ENCODE measurements around the gene DNAJB6.

DNAJB6 gene

GRCh38 chr7:157295338-157295737 is 41.5 kb upstream of the DNAJB6 start:
- Histone ChIP-seq H3K9me2 (replicated peaks; ENCODE audit: insufficient read depth, low read length) (no peaks in the 10 kb centered on the region), H4K20me1 (ENCODE audit: low read depth, low read length) (no peaks in the 10 kb centered on the region), H2AFZ (ENCODE audit: low read depth, low read length, severe bottlenecking) (no peak overlapping the region), H3F3A (ENCODE audit: insufficient read depth) (no peaks in the 10 kb centered on the region), H3K4me3 (ENCODE audit: insufficient read depth, low read length, poor library complexity, severe bottlenecking) (no peak overlapping the region), H3K9ac (ENCODE audit: low read length) (no peak overlapping the region), H3K36me3 (ENCODE audit: low read length) (no peaks in the 10 kb centered on the region), H3K27me3 (ENCODE audit: low read length) (no peaks in the 10 kb centered on the region), H3K27ac (ENCODE audit: low read depth, low read length) (no peak overlapping the region), H3K79me2 (ENCODE audit: insufficient read depth, low read length) (no peaks in the 10 kb centered on the region), H3K9me3 (ENCODE audit: insufficient read depth, low read length) (no peaks in the 10 kb centered on the region), H3K4me2 (ENCODE audit: low read depth, low read length, poor library complexity, severe bottlenecking) (no peak overlapping the region)
- TF ChIP-seq EZH2phosphoT487 (conservative IDR thresholded peaks at IDR 0.05; ENCODE audit: low read length) (no peak), CTCF (IDR thresholded peaks at IDR 0.05; ENCODE audit: insufficient read depth, low read length, poor library complexity, severe bottlenecking) (no peak)

GRCh38 chr7:157297185-157297584 is 39.6 kb upstream of the DNAJB6 start:
- Histone ChIP-seq H3K27ac (ENCODE audit: low read depth, low read length) (no peak overlapping the region), H3K9ac (ENCODE audit: low read length) (no peak overlapping the region), H3K79me2 (ENCODE audit: insufficient read depth, low read length) (no peaks in the 10 kb centered on the region), H4K20me1 (ENCODE audit: low read depth, low read length) (no peaks in the 10 kb centered on the region), H3K4me2 (ENCODE audit: low read depth, low read length, poor library complexity, severe bottlenecking) (no peak overlapping the region), H3K36me3 (ENCODE audit: low read length) (no peaks in the 10 kb centered on the region), H3K9me2 (replicated peaks; ENCODE audit: insufficient read depth, low read length) (no peaks in the 10 kb centered on the region), H3K27me3 (ENCODE audit: low read length) (no peaks in the 10 kb centered on the region), H3F3A (ENCODE audit: insufficient read depth) (no peaks in the 10 kb centered on the region), H3K4me3 (ENCODE audit: insufficient read depth, low read length, poor library complexity, severe bottlenecking) (no peak overlapping the region), H3K9me3 (ENCODE audit: insufficient read depth, low read length) (no peaks in the 10 kb centered on the region), H2AFZ (ENCODE audit: low read depth, low read length, severe bottlenecking) (no peak overlapping the region)
- no peak for TF ChIP-seq EZH2phosphoT487 (conservative IDR thresholded peaks at IDR 0.05; ENCODE audit: low read length)
- no peak for TF ChIP-seq CTCF (IDR thresholded peaks at IDR 0.05; ENCODE audit: insufficient read depth, low read length, poor library complexity, severe bottlenecking)

GRCh38 chr7:157299317-157299612 is 37.5 kb upstream of the DNAJB6 start:
- Histone ChIP-seq H3K36me3 (ENCODE audit: low read length) (no peaks in the 10 kb centered on the region), H3F3A (ENCODE audit: insufficient read depth) (no peaks in the 10 kb centered on the region), H3K27me3 (ENCODE audit: low read length) (no peaks in the 10 kb centered on the region), H3K4me3 (ENCODE audit: insufficient read depth, low read length, poor library complexity, severe bottlenecking) (no peak overlapping the region), H3K9ac (ENCODE audit: low read length) (no peak overlapping the region), H3K4me2 (ENCODE audit: low read depth, low read length, poor library complexity, severe bottlenecking) (no peak overlapping the region), H3K9me3 (ENCODE audit: insufficient read depth, low read length) (no peaks in the 10 kb centered on the region), H3K27ac (ENCODE audit: low read depth, low read length) (no peak overlapping the region), H2AFZ (ENCODE audit: low read depth, low read length, severe bottlenecking) (no peak overlapping the region), H3K79me2 (ENCODE audit: insufficient read depth, low read length) (no peaks in the 10 kb centered on the region), H3K9me2 (replicated peaks; ENCODE audit: insufficient read depth, low read length) (no peaks in the 10 kb centered on the region), H4K20me1 (ENCODE audit: low read depth, low read length) (no peaks in the 10 kb centered on the region)
- TF ChIP-seq CTCF (IDR thresholded peaks at IDR 0.05; ENCODE audit: insufficient read depth, low read length, poor library complexity, severe bottlenecking) (no peak), EZH2phosphoT487 (conservative IDR thresholded peaks at IDR 0.05; ENCODE audit: low read length) (no peak)
